Embryonic facial prominence (tissue), 1 donor: Measurements from ENCODE around the gene PPP1R16B.

Experiments
- DNase-seq: peaks from one replicate; pipeline ENCODE4 v3.0.0-alpha.2; 2016; ENCODE audit errors: extremely low spot score

The PPP1R16B gene

DNA sequence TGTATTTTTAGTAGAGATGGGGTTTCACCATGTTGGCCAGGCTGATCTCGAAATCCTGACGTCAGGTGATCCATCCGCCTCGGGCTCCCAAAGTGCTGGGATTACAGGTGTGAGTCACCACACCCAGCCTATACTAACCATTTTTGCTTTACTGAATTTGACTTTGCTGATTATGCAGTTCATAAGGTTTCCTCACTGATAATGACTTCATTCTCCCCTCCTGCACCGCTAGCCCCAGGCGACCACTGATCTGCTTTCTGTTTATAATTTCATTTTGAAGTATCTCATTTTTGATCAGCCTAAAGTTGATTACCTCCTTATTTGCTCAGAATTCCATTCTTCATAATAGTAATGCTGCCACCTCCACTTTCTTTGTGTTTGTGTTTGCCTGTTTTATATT lies 72.0 kb downstream of the PPP1R16B start:
- no peak for DNase-seq

DNA sequence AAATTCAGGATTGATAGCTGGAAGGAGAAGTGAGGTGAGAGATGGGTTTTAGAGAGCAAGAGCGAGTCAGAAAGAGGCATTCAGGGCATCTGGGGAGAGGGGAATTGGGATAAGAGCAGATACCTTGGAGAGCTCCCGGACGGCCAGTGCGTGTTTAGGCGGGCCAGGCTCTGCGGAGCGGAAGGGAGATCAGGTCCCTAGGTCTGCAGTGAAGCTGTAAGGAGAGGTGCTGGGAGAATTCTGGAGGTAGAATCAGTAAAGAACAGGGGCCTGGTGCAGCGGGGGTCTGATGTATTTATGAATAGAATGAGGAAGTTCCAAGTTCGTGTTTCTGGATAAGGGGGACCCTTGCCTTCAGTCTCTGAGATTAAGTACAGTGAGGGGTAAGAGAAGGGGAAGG lies 73.4 kb downstream of the PPP1R16B start:
- no peak for DNase-seq

DNA sequence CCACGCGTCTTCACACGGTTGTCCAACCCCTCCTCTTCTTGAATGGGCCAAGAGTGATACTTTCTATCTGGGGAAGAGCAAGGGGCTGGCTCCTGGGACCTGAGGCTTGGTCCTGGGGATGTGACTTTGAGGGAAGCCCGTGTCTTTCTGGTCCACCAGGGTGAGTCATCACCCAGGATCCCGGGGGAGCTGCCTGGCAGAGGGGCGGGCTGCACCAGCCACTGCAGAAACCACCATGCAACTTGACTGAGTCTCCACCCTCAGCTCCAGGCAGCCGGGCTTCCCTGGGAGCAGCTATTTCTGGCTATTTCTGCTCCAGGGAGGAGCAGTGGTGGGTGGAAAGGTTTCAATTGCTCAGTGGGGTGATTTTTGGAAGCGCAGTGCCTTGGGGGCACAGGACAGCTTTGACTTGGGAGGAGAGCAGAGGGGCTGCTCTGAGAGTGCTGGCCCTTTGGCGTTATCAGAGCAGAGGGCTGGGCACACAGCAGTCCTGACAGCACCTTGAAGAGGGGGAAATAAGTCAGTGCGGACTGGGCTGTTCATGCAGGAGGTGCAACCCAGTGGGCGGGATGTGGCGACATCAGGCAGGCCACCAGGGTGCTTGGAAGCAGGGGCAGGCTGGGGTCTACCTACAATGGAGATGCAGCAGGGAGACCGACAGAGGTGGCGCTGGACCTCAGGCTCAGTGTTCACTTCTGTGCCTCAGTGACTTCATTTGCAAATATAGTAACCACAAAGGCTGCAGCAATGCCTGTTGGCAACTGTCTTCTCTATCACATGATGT lies 75.6 kb downstream of the PPP1R16B start:
- no peak for DNase-seq

DNA sequence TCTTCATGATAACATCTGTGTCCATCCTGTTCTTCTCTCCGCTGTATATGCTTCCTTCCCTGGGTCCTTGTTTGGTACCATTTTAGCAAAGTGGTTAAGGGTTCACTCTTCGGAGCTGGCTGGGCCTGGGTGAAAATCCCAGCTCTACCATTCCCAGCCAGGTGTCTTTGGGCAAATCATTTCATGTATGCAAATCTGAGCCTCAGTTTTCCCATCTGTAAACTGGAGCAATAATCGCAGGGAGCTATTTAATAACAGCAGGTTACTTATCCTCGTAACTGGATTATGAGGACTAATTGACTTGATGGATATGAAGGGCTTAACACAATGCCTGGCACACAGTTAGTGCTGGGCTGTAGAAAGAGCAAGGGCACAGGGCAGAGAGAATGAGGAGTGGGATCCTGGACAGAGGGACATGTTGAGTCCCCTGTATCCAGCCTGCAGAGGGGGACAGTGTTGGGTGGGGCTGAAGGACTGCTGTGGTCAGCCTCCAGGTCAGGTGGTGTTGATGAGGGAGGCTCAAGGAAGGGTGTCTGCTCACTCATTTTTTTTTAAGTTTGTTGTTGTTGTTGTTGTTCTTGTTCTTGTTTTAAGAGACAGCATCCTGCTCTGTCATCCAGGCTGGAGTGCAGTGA lies 76.4 kb downstream of the PPP1R16B start:
- DNase-seq: no peak

DNA sequence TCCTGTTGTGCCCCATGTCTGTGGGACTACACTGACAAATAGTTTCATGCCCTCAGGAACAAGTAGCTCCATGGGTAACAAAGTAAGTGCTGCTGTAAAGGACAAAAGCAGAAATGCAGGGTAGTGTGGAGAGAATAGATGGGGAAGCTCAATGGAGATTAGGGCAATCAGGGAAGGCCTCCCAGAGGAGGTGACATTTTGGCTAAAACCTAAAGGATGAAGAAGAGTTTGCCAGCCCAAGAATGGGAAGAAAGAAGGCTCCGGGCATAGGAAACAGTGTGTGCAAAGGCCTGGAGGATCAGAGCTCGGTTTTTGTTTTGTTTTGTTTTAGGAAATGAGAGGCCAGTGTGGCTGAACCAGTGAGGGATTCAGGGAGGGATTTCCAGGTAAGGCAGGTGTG lies 77.1 kb downstream of the PPP1R16B start:
- no peak for DNase-seq

DNA sequence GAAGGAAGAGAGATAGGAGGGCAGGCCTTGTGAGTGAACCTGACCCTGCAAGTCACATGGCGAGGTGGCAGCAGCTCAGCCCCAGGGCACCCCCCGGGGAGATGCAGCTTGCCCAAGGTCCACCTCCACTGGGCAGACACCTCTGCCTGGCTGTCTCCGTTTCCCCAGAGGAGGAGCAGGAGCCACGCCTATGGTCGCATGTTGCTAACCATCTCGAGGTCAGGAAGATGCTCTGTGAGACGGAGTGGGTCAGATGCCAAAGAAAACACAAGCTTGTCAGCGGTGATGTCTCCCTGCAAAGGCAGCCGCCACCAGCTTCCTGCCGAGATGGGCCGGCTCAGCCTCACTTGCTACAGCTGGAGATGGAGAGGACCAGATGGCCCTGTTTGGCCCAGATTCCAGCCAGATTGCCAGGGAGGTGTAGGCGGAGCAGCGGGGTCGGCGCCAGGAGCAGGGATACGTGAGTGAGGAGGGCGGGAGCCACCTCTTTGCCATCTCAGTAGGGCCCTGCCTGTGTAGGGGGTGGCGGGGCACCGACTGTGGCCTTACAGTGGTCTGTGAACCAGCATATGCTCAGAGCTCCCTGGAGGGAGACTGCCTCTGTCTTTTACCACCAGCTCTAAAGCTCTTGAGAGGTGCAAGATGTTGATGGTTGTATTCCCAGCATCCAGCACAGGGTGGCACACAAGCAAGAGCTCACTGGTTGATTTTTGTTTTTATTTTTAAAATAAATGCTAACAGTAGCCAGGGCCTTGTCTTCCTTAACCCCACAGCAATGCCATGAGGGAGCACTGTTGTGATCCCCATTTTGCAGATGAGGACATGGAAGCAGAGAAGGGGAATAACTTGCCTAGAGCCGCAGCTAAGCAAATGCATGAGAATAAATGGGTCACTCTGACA lies 77.8 kb downstream of the PPP1R16B start:
- DNase-seq: no peak

DNA sequence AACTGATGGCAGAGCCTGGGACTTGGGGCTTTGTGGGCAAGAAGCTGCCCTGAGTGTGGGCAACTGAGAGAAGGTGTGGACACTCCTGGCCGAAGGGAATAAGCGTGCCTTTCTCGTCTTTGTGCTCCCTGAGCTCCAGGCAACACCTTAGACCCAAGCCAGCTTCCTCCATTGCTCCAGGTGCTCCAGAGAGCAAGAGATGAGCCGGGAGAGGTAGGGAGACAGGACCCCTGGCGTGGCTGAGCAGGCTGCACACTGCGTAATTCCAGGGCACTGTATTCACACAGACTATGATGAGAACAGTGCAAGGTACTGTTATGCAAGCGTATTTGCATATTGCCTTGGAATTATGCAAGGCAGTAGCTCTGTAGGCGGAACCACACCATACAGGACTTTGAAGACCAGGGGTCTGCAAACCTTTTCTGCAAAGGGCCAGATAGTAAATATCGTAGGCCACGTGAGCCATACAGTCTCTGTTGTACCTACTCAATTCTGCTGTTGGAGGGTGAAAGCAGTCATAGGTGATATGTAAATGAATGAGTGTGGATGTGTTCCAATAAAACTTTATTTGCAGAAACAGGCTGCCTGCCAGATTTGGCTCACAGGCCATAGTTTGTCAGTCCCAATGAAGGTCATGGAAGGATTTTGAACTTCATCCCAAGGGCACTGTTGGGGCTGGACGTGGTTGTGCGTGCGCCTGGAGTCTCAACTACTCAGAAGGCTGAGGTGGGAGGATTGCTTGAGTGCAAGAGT lies 78.7 kb downstream of the PPP1R16B start:
- no peak for DNase-seq

DNA sequence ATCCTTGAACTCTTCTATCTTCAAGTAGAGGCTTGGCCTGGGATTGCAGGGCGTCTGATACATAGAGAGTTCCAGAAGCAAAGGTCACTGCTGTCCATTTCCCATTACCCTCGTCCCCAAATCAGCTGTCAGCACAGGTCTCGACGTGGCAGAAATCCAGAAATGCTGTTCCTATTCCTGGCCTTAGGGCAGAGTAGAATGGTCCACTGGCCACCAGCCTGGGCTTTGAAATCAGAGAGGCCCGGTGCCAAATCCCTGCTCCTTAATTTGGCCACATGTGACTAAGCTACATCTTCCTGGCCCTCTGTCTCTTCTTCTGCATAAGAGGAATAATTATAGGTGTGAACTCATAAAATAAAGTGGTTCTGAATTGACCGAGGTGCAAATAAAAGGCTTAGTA lies 79.9 kb downstream of the PPP1R16B start:
- no peak for DNase-seq

DNA sequence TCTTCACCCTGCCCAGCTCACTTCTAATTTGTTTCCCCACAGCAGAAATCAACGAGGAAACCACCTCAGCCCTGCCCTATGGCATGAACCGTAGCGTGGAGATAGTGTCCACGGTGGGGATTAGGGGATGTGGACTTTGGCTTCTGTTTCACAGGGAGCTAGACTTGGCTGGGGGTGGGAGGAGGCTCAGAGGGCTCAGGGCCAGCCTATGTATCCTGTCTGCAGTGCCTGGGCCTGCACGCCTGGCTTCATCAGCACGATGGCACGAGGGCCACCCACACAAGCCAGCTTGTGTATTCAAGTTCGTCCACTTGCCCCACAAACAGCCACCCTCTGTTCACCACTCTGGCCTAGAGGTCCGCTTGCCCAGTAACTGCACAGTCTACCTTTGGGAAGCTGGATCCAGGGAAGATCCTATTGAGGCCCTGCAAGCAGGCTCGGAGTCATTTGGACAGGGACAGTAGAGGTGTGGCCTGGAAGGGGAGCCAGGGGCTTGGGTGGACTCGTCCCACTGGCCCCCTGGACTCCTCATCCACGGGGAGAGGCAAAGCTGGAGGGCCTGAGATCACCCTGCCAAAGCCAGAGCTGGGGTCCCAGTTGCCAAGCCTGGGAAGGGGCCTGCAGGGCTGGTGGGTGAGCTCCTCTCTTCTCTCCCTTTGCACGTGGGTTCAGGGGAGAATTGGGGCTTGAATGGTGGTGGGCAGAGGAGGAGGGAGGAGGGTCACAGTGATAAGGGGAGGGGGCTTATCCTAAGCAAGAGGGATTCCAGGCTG lies 82.7 kb downstream of the PPP1R16B start:
- no peak for DNase-seq

DNA sequence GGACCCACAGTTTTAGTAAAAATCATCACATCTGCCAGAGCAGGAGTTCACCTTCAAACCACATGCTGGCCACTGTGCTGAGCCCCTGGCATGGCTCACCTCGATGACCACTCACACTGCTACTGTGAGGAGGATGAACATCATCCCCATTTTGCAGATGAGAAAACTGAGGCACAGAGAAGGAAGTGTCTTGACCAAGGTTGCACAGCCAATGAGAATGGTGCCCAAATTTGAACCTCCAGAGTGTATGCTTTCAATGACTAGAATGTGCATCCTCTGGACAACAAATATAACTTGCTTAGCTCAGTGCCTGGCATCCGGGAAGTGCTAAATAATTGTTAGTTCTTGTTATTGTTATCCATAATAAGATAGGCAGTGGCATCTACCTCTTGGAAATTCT lies 83.6 kb downstream of the PPP1R16B start:
- no peak for DNase-seq

DNA sequence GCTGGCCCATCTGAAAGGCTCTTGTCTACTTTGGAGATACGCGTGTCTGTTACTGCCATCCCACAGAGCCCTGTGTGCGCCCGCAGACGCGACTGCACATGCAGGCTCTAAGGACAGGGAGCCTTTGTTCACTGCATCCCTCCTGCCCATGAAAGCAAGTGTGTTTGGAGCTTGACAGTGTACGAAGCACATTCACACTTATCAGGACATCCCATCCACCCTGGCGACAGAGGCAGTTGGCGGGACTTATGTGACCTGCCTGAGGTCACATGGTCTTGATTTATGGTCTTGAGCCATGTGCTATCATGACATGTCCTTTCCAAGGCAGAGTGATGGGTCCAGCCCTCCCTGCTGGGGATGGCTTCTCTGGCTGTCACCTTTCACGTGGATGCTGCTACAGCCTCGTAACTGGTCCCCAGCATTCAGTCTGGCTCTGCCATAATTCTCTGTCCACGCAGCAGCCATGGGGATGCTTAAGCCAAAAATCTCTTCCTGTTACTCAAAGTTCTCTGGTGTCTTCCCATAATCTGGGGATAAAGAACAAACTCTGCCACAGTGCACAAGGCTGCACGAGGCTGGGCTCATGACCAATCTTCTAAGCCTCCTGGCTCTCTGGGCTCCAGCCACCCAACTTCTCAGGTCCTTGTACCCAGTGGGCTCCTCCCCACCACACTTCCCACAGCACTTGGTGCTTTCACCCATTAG lies 84.4 kb downstream of the PPP1R16B start:
- DNase-seq: no peak

DNA sequence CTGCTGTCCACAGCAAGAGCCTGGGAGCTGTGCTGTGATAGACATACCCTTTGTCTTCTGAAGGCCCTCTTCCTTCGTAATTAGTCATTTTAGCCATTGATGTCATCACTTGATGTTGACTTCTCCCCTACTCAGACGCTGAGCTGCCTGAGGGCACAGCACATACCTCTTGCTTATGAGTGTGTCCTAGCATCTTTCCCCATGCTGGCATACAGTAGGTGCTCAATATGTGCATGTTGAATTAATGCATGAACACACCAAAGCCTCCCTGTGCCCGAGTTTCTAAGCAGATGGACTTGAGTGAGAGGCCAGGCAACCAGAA lies 85.0 kb downstream of the PPP1R16B start:
- no peak for DNase-seq

DNA sequence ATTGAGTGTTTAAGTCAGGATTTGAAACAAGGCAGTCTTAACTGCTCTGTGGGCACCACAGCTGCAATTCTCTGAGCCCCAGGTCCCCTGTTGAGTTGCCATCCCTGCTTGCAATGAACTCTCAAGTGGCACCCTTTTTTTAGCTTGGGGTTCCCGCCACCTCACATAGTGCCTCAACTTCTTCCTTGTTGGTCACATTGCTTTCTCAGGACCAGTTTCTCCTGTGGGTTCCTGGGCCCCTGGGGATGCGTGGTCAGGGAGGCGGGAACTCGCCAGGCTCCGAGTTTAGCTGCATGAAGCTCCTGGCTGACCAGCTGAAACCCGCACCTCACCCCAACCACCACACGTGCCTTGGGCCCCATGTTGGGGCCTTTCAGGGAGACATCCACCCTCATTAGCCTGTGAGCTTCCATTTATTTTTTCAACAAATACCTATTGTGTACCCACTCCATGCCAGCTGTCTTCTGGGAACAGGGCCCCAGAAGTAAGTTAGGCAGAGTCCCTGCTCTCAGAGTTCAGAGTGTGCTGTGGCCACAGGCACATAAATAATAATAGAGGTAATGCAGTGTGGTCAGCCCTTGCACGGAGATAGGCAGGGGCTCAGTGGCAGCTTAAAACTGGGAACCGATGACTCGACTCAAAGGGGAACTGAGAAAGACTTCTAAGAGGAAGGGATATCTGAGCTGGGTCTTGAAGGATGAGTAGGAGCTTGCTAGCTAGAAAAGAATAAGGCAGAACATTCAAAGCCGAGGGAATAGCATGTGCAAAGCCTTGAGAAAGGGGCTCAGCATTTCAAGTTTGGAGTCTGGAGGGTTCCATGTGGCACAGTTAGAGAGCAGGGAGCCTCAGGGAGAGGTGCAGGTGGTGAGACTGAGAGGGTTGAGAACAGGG lies 86.8 kb downstream of the PPP1R16B start:
- no peak for DNase-seq

DNA sequence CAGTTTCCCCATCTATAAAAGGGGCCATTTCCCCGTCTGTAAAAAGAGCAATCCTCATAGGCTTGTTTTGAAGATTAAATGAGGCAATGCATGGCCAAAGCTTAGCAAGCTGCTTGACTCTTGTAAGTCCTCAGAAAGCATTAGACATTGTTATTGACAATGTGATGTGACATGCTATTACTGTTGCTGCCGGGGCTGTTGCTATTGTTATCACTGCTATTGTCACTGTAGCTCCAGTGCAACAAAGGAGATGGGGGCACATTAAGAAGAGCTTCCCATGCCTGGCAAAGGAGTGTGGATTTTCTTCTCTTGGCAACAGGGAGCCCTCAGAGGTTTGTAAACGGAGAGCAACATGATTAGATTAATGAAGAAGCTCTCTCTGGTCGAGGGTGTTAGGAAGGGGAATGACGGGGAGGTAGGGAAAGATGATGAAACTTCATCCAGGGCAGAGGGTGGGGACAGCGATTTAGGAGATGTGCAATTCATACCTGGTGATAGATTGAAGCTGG lies 87.6 kb downstream of the PPP1R16B start:
- DNase-seq: no peak

DNA sequence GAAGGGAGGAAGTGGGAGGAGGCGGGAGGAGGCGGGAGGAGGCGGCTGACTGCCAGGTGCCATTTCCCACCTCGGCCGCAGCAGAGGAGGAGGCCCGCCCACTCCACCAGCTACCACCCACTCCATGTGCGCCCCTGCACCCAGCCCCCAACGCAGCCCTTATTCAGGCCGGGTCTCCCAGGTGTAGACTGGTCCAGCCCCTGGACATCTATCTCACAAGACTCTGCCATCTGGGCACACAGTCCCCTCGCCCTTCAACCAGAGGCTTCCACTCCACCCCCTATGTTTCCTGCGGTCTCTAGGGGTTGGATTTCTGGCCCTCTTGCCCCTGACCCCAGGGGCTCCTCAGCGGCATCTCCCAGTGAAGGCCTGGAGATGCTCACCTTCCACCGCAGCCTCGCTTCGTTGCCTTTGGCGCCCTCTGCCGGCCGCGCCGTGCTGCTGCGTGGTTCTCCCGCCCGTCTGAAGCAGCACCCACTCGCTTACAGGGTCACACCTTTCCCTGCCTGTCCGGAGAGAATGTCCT lies 88.1 kb downstream of the PPP1R16B start:
- no peak for DNase-seq

DNA sequence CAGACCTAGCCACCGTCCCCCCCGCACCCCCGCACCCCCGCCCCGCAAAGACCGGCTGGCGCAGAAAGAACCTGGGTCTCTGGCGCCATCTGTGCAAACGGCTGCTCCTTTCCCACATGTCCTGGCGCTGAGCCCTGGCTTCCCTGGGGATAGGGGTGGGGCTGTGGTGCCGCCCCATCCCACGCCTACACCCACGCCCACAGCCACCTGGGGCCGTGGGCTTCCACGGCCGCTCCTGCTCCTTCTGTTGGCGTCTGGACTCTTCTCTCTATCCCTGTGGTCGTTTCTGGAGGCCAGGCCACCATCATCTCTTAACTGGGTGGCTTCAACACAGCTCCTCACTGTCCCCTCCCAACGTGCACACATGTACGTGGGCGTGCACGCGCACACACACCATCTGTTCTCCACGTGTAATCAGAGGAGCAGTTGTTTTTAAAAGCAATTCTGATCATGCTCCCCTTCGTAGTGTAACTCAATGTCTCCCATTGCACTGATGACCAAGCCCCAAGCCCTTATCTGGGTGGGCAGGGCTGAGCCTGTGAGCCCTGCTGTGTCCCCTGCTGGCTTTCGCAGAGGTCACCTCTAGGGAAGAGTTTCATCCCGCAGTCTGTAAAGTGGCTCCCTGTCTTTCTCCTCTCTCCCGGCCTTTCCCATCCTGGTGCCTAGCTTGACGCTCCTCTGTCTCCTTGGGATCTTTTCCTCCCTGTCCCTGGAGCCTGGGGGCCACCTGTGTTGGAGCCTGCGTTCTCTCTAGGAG lies 88.8 kb downstream of the PPP1R16B start:
- DNase-seq: no peak

DNA sequence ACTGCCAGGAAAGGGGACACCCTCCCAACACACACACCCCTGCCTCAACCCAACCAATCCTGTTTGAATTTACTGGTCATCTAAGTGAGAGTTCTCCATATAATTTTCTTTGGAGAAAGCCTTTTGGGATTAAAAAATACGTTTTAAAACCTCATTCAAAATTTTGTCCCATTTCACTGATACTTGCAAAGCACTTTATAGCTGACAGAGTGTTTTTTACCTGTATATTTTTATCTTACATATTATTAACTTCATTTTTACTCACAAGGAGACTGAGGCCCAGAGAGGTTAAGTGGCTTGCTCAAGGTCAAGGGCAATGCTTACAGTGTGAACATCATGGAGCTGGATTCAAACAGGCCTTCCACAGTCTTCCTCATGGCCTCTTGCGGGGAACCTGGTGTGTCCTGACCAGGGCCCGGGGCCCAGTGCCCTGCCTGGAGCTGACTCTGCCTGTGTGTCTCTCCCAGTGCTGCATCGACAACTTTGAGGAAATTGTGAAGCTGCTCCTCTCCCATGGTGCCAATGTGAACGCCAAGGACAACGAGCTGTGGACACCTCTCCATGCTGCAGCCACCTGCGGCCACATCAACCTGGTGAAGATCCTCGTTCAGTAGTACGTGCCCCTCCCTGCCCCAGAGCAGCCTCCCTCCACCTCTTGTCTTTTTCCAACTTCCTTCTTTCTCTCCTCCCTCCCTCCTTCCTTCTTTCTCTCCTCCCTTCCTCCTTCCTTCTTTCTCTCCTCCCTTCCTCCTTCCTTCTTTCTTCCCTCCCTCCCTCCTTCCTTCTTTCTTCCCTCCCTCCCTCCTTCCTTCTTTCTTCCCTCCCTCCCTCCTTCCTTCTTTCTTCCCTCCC lies 89.8 kb downstream of the PPP1R16B start:
- DNase-seq: no peak
